ENCODE data around the gene LGR6.

GRCh38 chr1:202263628-202264027 is 70.0 kb downstream of the LGR6 start:
- no peak for TF ChIP-seq EZH2 (IDR thresholded peaks at IDR 0.05; ENCODE audit: borderline replicate concordance, low read length)
- no peak for TF ChIP-seq CTCF (IDR thresholded peaks at IDR 0.05; ENCODE audit: low read length)

Data from OCI-LY1 (cell line).